Measurements from ENCODE around the gene CTNNA3.
"Not testable (repeated sequence)": the region's sequence is repeated elsewhere in the genome, so short reads cannot be mapped to it uniquely, and the experiment has no call there.

The CTNNA3 gene

DNA sequence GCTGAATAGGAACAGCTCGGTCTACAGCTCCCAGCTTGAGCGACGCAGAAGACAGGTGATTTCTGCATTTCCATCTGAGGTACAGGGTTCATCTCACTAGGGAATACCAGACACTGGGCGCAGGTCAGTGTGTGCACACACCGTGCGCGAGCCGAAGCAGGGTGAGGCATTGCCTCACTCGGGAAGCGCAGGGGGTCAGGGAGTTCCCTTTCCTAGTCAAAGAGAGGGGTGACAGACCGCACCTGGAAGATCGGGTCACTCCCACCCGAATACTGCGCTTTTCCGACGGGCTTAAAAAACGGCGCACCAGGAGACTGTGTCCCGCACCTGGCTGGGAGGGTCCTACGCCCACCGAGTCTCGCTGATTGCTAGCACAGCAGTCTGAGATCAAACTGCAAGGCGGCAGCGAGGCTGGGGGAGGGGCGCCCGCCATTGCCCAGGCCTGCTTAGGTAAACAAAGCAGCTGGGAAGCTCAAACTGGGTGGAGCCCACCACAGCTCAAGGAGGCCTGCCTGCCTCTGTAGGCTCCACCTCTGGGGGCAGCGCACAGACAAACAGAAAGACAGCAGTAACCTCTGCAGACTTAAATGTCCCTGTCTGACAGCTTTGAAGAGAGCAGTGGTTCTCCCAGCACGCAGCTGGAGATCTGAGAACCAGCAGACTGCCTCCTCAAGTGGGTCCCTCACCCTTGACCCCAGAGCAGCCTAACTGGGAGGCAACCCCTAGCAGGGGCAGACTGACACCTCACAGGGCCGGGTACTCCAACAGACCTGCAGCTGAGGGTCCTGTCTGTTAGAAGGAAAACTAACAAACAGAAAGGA lies 465.1 kb downstream of the CTNNA3 start:
- not testable (repeated sequence) for DNase-seq

DNA sequence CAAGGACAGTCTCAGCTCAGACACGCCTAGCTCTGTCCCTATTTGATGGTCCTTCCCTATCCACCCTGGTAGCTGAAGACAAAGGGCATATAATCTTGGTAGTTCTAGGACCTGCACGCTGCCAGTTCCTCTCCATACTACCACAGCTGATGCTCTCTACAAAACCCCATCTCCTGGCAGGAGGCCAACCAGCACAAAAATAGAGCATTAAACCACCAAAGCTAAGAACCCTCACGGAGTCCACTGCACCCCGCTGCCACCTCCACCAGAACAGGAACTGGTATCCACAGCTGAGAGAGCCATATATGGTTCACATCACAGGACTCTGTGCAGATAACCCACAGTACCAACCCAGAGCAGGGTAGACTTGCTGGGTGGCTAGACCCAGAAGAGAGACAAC lies 470.8 kb downstream of the CTNNA3 start:
- DNase-seq: no peak

DNA sequence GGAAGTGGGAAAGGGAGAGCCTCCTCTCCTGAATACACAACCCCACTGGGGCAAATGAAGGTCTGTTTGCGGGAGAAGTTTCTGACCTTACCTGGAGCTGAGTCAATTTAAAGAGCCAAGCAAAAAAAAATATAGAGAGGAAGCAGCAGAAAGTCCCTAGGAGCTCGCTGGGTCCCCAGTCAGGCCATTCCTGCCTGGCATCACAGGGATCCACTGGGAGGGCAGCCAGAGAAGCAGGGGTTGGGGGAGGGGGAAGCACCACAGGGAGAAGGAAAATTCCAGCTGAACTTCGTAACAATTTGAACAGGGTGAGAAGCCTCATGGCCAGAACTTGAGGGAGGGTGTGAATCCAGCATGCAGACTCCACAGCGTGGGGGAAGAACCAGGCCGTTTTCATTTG lies 471.4 kb downstream of the CTNNA3 start:
- no peak for DNase-seq

DNA sequence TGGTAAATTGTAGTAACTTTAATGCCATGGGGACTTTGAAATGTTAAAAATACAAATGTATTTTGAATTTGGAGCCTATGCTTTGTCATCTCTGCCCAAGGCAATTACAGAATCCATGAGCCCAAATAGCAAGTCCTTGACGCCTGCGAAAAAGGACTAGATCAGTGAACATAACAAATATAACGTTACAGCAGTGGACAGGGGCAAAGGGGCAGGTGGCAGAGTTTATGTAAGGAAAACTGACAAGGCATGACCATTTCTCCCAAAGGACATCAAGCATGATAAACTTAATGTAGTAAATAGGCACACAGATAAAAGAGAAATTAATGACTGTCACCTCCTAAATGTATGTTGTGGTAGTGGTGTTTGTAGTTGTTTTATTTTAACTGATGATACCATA lies 473.1 kb downstream of the CTNNA3 start:
- no peak for DNase-seq

DNA sequence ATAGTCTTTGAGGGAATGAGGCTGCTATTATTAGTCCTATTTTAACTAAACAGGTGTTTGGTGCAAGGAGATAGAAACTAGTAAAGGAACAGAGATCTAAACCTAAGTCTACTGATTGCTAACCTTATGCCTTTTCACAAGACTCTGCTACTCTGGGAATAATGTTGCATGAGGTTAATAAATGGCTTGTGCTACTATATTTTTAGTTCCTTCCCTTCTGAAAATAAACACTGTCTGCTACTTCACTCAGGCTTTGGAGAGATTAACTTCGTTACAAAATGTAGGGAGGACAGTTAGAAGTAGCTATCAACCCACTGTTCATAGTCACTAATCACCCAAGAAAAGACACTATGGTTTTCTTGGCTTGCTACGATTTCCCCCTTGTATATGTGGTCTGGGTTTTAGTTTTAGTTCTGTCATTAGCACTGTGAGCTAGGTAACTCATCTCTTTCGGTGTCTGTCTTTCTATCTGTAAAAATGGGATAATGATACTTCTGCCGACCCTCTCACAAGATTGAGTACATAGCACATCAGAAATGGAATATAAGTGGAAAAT lies 474.0 kb downstream of the CTNNA3 start:
- DNase-seq: no peak

DNA sequence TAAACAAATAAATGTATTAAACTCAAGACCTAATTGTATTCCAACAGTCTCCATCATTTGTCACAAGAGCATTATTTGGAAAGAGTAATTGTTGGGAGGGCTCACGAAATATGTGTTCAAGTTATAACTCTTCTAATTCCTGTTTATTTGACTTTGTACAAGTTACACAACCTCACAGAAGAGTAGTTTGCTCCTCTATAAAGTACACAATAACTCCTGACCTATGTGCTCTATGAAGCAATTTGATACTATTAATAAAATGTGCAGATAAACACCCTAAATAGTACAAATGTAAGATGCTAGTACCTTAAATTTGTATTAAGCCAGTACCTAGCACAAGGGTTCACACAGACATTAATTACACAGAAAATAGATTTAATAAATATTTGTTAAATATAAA lies 484.3 kb downstream of the CTNNA3 start:
- no peak for DNase-seq

DNA sequence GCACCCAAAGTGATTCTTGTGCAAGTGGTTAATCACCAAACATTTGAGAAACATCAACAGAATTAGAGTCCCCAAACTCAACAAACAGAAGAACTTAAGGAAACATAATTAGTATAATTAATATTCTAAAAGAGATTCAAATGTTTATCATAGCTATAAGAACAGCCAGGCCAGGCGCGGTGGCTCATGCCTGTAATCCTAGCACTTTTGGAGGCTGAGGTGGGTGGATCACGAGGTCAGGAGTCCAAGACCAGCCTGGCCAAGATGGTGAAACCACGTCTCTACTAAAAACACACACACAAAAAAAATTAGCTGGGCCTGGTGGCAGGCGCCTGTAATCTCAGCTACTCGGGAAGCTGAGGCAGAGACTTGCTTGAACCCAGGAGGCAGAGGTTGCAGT lies 488.1 kb downstream of the CTNNA3 start:
- not testable (repeated sequence) for DNase-seq

DNA sequence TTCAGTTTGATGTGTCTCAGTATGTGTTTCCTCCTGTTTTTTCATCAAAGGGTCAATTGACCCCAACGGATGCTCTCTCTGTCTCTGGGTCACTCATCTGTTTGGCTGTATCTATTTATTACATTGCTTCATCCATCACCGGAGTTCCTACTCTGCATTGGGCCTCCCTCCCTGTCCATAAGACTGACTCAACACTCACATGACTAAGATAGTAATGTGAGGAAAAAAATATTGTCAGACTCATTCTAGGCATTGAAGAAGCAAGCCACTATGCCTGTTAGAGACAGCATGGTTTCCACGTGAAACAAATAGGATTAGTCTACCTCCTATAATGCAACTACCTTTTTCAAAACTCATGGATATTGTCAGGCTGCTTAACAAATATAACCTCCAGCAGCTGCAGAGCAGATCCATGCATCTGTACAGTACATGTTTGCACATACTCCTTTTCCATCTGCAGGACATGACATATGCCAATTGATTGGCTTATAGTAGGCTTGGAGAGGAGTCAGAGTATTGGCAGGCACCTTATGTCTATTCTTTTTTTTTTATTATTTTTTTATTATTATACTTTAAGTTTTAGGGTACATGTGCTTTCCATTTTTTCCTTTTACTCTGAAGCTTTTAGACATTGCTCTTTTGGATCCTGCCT lies 495.0 kb downstream of the CTNNA3 start:
- DNase-seq: no peak

DNA sequence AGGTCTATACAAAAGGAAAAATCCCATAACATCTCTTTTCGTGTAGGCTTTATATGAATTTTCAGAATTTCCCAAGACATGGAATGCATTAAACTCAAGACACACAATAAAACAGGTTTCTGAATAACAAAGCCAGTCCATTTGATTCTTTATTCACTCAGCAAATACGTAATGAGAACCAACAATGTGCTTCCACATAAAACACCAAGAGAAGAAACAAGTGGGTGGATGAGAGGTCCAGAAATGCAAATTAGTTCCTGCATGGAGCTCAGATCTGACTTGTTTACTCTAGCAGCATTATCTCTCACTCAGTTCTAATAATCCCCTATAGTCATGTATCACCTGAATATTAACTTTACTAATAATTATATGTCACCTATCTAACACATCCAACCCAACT lies 520.6 kb downstream of the CTNNA3 start:
- DNase-seq: no peak

DNA sequence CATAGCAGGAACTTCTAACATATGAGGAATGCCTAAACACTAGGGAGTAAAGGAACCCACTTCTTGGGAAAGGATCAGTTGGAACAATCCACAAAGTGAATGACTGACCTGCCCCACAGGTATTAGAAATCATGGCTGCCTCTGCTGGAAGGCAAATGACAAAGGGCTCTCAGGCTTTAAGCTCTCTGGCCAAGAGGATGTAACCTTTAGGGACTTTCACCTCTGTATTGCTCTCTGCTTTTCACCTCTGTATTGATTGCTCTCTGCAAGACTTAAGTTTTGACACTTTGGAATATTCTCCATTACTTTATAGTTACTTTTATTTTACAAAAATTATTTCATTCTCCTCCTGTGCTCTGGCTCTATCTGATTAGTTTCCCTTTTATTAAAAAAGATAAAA lies 522.2 kb downstream of the CTNNA3 start:
- DNase-seq: no peak

DNA sequence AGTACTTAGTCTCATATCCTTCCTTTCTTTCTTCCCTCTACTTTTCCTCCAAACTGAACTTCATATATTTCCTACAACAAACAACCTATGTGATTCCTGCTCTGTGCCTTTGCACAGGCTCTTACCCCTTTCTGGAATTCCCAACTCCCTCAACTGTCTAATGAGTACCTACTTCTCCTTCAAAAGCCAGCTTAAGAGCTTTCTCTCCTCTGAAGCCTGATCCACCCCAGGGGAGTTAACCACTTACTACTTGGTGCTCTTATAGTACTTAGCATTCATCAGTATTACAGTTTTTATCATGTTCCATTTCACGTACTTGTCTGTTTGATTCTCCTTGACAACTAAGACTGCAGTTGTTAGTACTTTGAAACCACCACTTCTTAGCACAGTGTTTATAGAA lies 524.0 kb downstream of the CTNNA3 start:
- no peak for DNase-seq

DNA sequence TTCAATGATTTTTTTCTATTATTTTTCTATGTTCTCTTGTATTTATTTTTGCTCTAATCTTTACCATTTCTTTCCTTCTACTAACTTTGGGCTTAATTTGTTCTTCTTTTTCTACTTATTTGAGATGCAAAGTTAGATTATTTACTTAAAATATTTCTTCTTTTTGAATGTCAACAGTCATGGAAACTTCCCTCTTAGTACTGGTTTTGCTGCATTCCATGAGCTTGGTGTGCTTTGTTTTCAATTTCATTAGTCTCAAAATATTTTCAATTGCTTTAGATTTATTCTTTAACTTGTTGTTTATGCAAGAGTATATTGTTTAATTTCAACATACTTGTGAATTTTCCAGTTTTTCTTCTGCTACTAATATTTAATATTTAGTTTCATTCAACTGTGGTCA lies 539.8 kb downstream of the CTNNA3 start:
- no peak for DNase-seq

DNA sequence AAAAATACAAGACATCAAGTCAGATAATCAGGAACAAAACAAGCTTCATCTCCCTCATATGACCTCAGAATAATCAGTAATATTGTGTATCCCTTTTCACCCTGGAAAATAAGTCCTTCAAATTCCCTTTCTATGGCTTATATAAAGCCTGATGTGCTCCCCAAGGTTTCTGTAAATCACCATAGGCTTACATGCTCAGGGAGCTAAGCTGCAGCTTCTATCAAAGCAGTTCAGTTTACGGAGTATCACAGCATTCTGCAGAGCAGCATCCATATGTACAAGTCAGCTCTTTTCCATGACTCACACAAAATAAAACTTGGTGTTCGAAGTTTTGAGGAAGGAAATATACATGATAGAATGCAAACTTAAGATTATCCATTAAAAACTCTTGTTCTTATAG lies 544.5 kb downstream of the CTNNA3 start:
- DNase-seq: no peak

DNA sequence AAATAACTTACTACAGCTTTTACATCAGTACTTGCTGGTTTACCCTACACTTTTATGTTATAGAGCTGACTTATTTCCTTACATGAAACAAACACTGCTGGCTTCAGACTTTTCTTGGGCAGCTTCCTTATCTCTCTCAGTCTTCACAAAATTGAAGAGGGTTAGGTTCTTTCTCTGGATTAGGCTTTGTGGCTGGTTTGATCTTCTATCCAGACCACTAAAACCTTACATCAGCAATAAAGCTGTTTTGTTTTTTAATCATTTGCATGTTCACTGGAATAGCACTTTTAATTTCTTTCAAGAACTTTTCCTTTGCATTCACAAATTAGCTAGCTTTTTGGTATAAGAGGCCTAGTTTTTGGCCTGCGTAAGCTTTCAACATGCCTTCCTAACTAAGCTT lies 551.5 kb downstream of the CTNNA3 start:
- DNase-seq: no peak

DNA sequence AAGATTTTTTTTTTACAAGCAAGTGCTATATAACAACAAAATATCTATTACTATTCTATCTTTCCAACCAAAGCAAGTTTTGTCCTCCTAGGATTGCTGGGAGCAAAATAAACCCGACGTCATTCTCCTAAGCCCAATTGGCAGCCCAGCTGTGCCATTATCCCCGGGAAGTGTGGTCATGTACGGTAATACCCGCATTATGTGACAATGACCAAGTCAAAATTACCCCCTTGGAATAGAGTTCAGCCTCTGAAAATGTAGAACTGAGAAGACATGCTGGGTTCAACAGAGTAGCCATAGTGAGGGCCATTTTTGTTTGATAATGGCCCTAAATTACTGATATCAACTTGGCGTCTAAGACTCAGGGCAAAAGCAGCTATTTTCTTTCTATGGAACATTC lies 554.7 kb downstream of the CTNNA3 start:
- DNase-seq: no peak

DNA sequence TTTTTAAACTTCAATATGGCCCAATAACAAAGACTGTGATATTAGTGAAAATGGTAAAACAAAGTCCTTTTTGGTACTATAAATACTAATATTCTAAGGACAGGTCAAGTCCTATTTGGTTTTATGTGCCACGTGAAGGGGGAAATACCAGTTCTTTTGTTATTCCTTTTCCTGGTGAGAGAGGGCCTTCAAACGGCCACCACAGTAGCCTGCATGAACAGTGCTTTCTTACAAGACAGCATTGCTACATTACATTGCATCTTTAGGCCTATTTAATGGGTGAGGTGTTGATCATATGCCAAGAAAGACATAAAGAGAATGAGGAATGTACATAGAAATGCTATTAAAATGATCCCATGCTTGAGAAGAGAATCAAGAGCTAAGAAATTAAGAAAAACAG lies 555.4 kb downstream of the CTNNA3 start:
- no peak for DNase-seq

DNA sequence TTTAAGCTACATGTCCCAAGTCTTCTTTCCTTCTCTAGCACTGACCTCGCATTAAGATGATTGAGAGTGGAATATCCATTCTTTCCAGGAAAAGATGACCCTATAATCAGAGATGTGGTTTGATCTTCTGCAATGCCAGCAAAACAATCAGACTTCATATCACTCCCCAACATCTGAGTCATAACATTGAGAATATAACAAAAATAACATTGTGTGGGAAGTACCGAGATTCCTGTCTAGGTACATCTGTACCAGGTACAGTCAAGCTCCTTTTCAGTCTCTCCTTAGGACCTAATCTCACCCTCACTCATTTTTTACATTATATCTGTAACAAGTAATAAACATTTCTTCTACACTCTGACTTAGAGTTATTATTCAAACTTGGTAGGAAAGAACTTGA lies 568.6 kb downstream of the CTNNA3 start:
- no peak for DNase-seq

DNA sequence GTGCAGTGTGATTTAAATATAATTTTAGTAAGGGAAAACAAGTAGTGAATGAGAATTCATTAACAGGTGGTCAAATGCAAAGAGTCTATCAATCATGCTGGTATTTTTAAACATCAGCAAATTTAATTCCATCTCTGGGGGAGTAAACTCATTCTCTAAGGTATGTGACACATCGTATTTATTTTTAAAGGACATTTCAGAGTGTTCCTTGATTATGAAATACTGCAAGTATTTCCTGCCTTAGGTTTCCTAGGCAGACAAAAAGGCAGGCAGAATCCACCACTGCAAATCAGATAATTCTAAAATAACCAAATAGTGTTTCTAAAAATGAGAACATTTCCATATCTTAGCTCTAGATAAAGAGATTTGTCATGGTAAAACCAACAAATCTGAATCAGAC lies 576.3 kb downstream of the CTNNA3 start:
- DNase-seq: no peak

DNA sequence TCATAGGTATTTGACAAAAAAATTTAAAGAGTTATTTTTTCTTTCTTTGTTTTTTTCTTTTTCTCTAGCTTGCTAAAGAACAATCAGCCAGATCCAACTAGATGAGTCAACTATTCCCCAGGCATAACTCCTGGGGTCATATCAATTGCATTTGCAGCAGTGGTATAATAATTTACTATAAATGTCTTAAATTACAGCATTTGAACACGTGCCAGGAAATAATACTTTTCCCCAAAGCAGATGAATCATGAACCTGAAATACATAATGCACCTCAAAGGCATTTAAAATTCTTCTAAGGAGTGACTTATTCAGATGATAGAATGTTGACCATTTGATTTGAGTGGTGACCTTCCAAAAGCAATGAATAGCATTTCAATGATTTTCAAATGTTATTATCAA lies 580.0 kb downstream of the CTNNA3 start:
- no peak for DNase-seq

DNA sequence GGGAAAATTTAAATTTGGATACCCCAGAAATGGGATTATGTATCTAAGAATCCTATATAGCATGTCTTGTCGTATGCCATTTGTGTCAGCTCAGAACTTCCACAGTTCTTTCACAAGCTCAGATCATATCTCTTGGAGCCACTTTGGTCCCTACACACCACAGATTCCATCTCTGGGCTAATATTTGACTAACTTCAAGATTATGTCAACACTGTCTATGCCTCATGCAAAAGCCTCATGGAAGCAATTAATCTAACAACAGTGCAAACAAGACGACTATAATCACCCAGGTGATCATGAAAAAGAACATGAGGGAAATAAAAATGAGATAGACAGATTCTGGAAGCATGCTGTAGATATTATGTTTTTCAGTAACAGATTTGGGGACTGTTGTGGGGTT lies 581.0 kb downstream of the CTNNA3 start:
- DNase-seq: no peak

DNA sequence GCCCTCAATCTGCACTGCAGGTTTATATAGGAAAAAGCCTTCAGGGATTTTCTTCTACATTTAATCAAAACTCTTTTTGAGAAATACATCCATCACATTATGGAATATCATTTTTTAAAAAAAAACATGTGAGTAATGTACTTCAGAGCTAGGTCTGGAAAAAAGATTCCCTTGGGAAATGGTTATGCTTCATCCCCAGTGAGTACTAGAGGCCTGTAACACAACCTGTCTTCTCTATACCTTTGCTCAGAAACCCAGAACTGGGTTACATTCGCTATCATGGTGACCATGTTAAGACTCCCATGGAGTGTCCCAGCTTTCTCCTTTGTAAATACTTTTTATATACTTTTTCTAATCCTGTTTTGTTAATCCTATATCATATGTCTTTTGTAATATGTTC lies 583.2 kb downstream of the CTNNA3 start:
- no peak for DNase-seq

DNA sequence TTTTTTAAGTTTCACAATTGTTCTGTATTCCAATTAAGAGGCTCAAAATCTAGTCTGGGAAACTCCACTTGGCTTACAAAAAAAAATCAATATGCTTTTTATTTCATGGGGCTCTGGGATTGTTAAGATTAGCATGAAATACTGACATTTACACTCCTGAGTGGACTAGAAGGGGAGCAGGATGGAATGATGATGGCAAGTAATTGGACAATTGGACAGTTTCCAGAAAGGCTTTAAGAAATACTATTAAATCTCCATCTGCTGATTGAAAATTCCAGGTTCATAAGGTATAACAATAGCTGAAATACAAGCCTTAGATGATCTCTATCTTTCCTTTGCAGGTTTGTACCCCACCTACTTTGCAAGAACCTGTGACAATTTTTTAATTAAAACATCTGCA lies 585.7 kb downstream of the CTNNA3 start:
- no peak for DNase-seq

DNA sequence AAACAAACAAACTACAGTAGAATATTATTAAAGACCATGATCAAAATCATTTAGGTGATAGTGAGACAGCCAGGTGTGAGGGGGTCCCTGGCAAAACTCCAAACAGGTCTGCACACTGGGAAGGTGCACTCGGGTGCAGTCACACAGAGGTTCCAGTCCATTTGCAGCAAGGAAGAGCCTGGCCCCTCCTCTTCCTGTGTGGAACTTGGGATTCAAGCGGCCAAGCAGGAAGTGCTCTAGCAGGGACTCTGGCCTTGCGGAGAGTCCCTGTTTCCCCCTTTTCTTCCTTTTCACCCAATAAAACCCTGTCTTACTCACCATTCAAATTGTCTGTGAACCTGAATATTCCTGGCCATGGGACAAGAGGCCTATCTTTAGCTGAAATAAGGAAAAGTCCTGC lies 588.3 kb downstream of the CTNNA3 start:
- no peak for DNase-seq

DNA sequence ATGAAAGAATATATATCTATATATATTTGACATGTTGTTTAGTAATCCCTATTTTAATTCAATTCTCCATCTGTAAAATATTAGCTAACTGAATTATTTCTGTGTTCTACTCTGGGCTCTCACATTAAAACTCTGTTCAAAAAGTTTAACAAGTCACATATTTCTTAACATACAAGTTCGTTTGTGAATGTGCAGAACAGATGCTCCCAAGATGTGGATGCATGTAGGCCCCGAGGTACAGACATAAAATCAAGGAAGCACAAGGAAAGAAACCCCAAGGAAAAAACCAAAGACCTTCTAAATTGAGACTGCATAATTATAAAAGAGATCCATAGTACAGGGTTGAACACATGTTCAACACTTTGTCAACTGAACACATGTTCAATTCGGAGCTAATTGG lies 595.0 kb downstream of the CTNNA3 start:
- DNase-seq: no peak

DNA sequence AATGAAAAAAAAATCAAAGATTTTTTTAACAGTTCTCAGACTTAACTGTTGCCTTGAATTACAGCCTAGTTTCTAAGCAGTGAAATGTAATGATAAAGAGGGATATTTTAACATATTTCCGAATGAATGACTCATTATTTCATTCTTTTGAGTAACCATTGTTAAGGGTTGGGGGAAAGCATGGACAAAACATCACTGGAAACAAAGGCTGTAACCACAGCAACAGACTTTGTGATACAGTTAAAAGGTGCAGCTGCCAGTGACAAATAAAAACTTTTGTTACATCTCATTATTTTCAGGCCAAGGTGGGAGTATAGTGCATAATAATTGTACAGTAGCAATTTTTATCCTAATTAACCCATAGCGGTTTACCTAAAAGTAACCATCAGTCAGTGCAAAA lies 597.5 kb downstream of the CTNNA3 start:
- no peak for DNase-seq

Data from stimulated activated CD4-positive, alpha-beta T cell treated with anti-CD3 and anti-CD28 coated beads, Interleukin-4, amount 100 ng/mL, for 1 hour (primary cell).